Liver (tissue), 9 donors: ENCODE data around the gene NOTCH1. TPM values are rescaled to one million over a fixed set of nuclear protein-coding genes. Genes with fewer than 3 reads are reported as not detected.

Experiments
- DNase-seq: peaks from one replicate; pipeline ENCODE4 v3.0.0-alpha.2; 2017; ENCODE audit warnings: low spot score
- H3K27ac ChIP-seq, 2 donors: one replicate each; pipeline ENCODE4 v1.7.0; 2013; ENCODE audit warnings: inconsistent platforms in 2 of 2, low read length in 2 of 2, control low read depth in 1 of 2, low read depth in 1 of 2, mild to moderate bottlenecking in 1 of 2
- H3K27me3 ChIP-seq, 4 donors: one replicate each; pipeline versions ENCODE4 v1.6.1 to v1.7.0; 2013; ENCODE audit warnings: low read length in 3 of 4, inconsistent platforms in 1 of 4, mild to moderate bottlenecking in 1 of 4, moderate library complexity in 1 of 4; ENCODE audit not compliant: control insufficient read depth in 4 of 4, insufficient read depth in 4 of 4
- H3K36me3 ChIP-seq, 4 donors: one replicate each; pipeline versions ENCODE4 v1.6.1 to v1.7.0; 2013; ENCODE audit warnings: low read length in 3 of 4, mild to moderate bottlenecking in 3 of 4, low read depth in 1 of 4, moderate library complexity in 1 of 4; ENCODE audit not compliant: control insufficient read depth in 4 of 4, insufficient read depth in 3 of 4
- H3K4me1 ChIP-seq, 4 donors: one replicate each; pipeline versions ENCODE4 v1.6.1 to v1.7.0; 2013; ENCODE audit warnings: low read length in 3 of 4, mild to moderate bottlenecking in 3 of 4, moderate library complexity in 1 of 4; ENCODE audit not compliant: control insufficient read depth in 4 of 4, insufficient read depth in 4 of 4
- H3K4me3 ChIP-seq, 3 donors: one replicate each; pipeline versions ENCODE4 v1.6.1 to v1.7.0; 2013; ENCODE audit warnings: low read length in 3 of 3, control low read depth in 1 of 3, low read depth in 1 of 3, mild to moderate bottlenecking in 1 of 3
- H3K9ac ChIP-seq, 2 donors: one replicate each; pipeline ENCODE4 v1.7.0; 2013; ENCODE audit warnings: low read length in 2 of 2, mild to moderate bottlenecking in 2 of 2, moderate library complexity in 2 of 2, control low read depth in 1 of 2, low read depth in 1 of 2
- H3K9me3 ChIP-seq, 4 donors: one replicate each; pipeline versions ENCODE4 v1.6.1 to v1.7.0; 2013; ENCODE audit warnings: low read length in 3 of 4; ENCODE audit not compliant: control insufficient read depth in 4 of 4
- ATF3 ChIP-seq: IDR thresholded peaks from 2 replicates; pipeline ENCODE4 v1.6.1; 2016; ENCODE audit warnings: antibody characterized with exemption
- CTCF ChIP-seq: fragments of 150-350 bp; IDR thresholded peaks from 2 replicates; pipeline ENCODE4 v1.5.1; 2017; ENCODE audit warnings: improper control_type of control experiment, low read depth, low read length; ENCODE audit not compliant: missing input control
- FOXA1 ChIP-seq: IDR thresholded peaks from 2 replicates; pipeline ENCODE4 v1.6.1; 2016; ENCODE audit warnings: antibody characterized with exemption
- FOXA2 ChIP-seq: IDR thresholded peaks from 2 replicates; pipeline ENCODE4 v1.6.1; 2016; ENCODE audit warnings: antibody characterized with exemption
- GABPA ChIP-seq, 2 donors: IDR thresholded peaks in 1 of 2; conservative IDR thresholded peaks in 1 of 2; 2 replicates each; pipeline ENCODE4 v1.6.1; 2016; ENCODE audit warnings: antibody characterized with exemption in 2 of 2, mild to moderate bottlenecking in 1 of 2, moderate library complexity in 1 of 2
- HNF4A ChIP-seq, 2 donors: conservative IDR thresholded peaks; 2 replicates each; pipeline ENCODE4 v1.6.1; 2016; ENCODE audit warnings: antibody characterized with exemption in 2 of 2, mild to moderate bottlenecking in 2 of 2
- HNF4G ChIP-seq: IDR thresholded peaks from 2 replicates; pipeline ENCODE4 v1.6.1; 2016; ENCODE audit warnings: antibody characterized with exemption
- JUND ChIP-seq, 2 donors: IDR thresholded peaks; 2 replicates each; pipeline ENCODE4 v1.6.1; 2016; ENCODE audit warnings: antibody characterized with exemption in 2 of 2
- MAX ChIP-seq: IDR thresholded peaks from 2 replicates; pipeline ENCODE4 v1.6.1; 2016; ENCODE audit warnings: antibody characterized with exemption
- NR2F2 ChIP-seq: IDR thresholded peaks from 2 replicates; pipeline ENCODE4 v1.6.1; 2016; ENCODE audit warnings: antibody characterized with exemption
- RAD21 ChIP-seq, 2 donors: IDR thresholded peaks; 2 replicates each; pipeline ENCODE4 v1.6.1; 2016; ENCODE audit warnings: antibody characterized with exemption in 2 of 2, mild to moderate bottlenecking in 2 of 2
- REST ChIP-seq: IDR thresholded peaks from 2 replicates; pipeline ENCODE4 v1.6.1; 2016; ENCODE audit warnings: antibody characterized with exemption, mild to moderate bottlenecking
- RXRA ChIP-seq, 2 donors: IDR thresholded peaks; 2 replicates each; pipeline ENCODE4 v1.6.1; 2017 to 2018; ENCODE audit warnings: antibody characterized with exemption in 2 of 2, mild to moderate bottlenecking in 1 of 2
- SP1 ChIP-seq: IDR thresholded peaks from 2 replicates; pipeline ENCODE4 v1.6.1; 2018; ENCODE audit warnings: antibody characterized with exemption, mild to moderate bottlenecking
- TAF1 ChIP-seq: conservative IDR thresholded peaks from 2 replicates; pipeline ENCODE4 v1.6.1; 2016; ENCODE audit warnings: antibody characterized with exemption, mild to moderate bottlenecking
- YY1 ChIP-seq: IDR thresholded peaks from 2 replicates; pipeline ENCODE4 v1.6.1; 2016; ENCODE audit warnings: antibody characterized with exemption, mild to moderate bottlenecking
- ZBTB33 ChIP-seq: IDR thresholded peaks from 2 replicates; pipeline ENCODE4 v1.6.1; 2016; ENCODE audit warnings: antibody characterized with exemption
- WGBS: extraction: QIAGEN DNeasy Blood & Tissue Kit; methylation state at CpG from one replicate; pipeline ENCODE4 v1.1.7; 2013; 5-methylcytosine and 5-hydroxymethylcytosine counted together
- polyA plus RNA-seq, 2 donors: library from polyadenylated mRNA; stranded (reverse) in 1 of 2; unstranded in 1 of 2; fragments of 200-250 nt in 1 of 2; fragments of >200 nt in 1 of 2; fragmentation: Nextera tagmentation in 1 of 2; extraction: Ambion mirVana in 1 of 2; gene quantifications; one replicate each; pipeline versions ENCODE4 v1.2.1 to v1.2.3, GENCODE V29; 2013 to 2015
- total RNA-seq, 2 donors: library from RNA; depleted of rRNA; stranded (reverse); fragments of >200 nt; gene quantifications; one replicate each; pipeline ENCODE4 v1.2.3, GENCODE V29; 2014
- donor health status: healthy.
- donor health status: healthy.
- donor health status: healthy.
- donor health status: healthy.
- donor health status: healthy.

Gene NOTCH1
- total and polyA plus RNA-seq, 4 donors = 2.4 to 22.3 (median 8.5) TPM

GRCh38 chr9:136465500-136466154 lies 80.2 kb downstream of the NOTCH1 start:
- 93% methylated on average over 27 of the region's 27 CpGs for WGBS
- H3K4me1 ChIP-seq = no peaks in the 10 kb centered on the region
- H3K4me3 ChIP-seq = no peak overlapping the region
- no peaks in the 10 kb centered on the region for H3K27me3 ChIP-seq
- no peak overlapping the region for H3K9ac ChIP-seq
- TF ChIP-seq GABPA (IDR thresholded peaks at IDR 0.05 in 1 of 2, conservative IDR thresholded peaks at IDR 0.05 in 1 of 2) (no peak), REST (no peak), FOXA2 (no peak), RXRA (IDR thresholded peaks at IDR 0.05) (no peak), FOXA1 (no peak), HNF4A (conservative IDR thresholded peaks at IDR 0.05) (no peak), JUND (IDR thresholded peaks at IDR 0.05) (no peak), HNF4G (no peak), CTCF (no peak), ATF3 (no peak), NR2F2 (no peak), MAX (no peak), RAD21 (IDR thresholded peaks at IDR 0.05) (no peak), ZBTB33 (no peak), TAF1 (no peak), YY1 (no peak)
- no peak overlapping the region for H3K27ac ChIP-seq
- no peaks in the 10 kb centered on the region for H3K9me3 ChIP-seq
- no peak for DNase-seq
- H3K36me3 ChIP-seq = peaks cover 51 to 96% (median 74%) of the 10 kb centered on the region in 4 donors

- no peaks in the 10 kb centered on the region for H3K27me3 ChIP-seq
- no peak overlapping the region for H3K9ac ChIP-seq
- H3K4me3 ChIP-seq = no peak overlapping the region
- H3K36me3 ChIP-seq = peaks cover 50 to 93% (median 74%) of the 10 kb centered on the region in 4 donors
- WGBS = 95% methylated on average over 6 of the region's 6 CpGs
- H3K27ac ChIP-seq = no peak overlapping the region
- H3K9me3 ChIP-seq = no peaks in the 10 kb centered on the region
- no peaks in the 10 kb centered on the region for H3K4me1 ChIP-seq
- no peak for DNase-seq
- TF ChIP-seq ATF3 (no peak), HNF4G (no peak), FOXA1 (no peak), REST (no peak), RAD21 (IDR thresholded peaks at IDR 0.05) (no peak), HNF4A (conservative IDR thresholded peaks at IDR 0.05) (no peak), ZBTB33 (no peak), TAF1 (no peak), FOXA2 (no peak), SP1 (no peak), GABPA (IDR thresholded peaks at IDR 0.05 in 1 of 2, conservative IDR thresholded peaks at IDR 0.05 in 1 of 2) (no peak)
These were observed 81.6 kb downstream of the NOTCH1 start for GRCh38 chr9:136464241-136464640.
